Heart right ventricle (tissue), 16 donors: ENCODE data around the gene CACTIN. TPM values are rescaled to one million over a fixed set of nuclear protein-coding genes. Genes with fewer than 3 reads are reported as not detected.

ENCODE experiments used
- ATAC-seq, 8 donors: fragments of 200-7000 bp; cut with Tn5 transposase; one replicate each; pipeline ENCODE4 v1.9.1; 2020; ENCODE audit warnings: mild to moderate bottlenecking in 8 of 8, moderate library complexity in 8 of 8, moderate number of reproducible peaks in 1 of 8
- DNase-seq, 2 donors: peaks; one replicate each; pipeline ENCODE4 v3.0.0-alpha.2; 2020
- H3K27ac ChIP-seq, 10 donors: fragments of 200-600 bp; sonication (generic) in 2 of 10; one replicate each; pipeline versions ENCODE4 v1.5.0 to v1.8.0; 2020 to 2022; ENCODE audit warnings: mild to moderate bottlenecking in 3 of 10
- H3K27me3 ChIP-seq, 7 donors: fragments of 200-600 bp; one replicate each; pipeline ENCODE4 v1.8.0; 2021 to 2022; ENCODE audit warnings: mild to moderate bottlenecking in 2 of 7
- H3K36me3 ChIP-seq, 9 donors: fragments of 200-600 bp; sonication (generic) in 1 of 9; one replicate each; pipeline versions ENCODE4 v1.5.0 to v1.8.0; 2020 to 2022; ENCODE audit warnings: mild to moderate bottlenecking in 2 of 9
- H3K4me1 ChIP-seq, 9 donors: fragments of 200-600 bp; sonication (generic) in 1 of 9; one replicate each; pipeline versions ENCODE4 v1.5.0 to v1.8.0; 2020 to 2022; ENCODE audit warnings: mild to moderate bottlenecking in 4 of 9
- H3K4me3 ChIP-seq, 10 donors: fragments of 200-600 bp; sonication (generic) in 2 of 10; one replicate each; pipeline versions ENCODE4 v1.5.0 to v1.8.0; 2020 to 2022; ENCODE audit warnings: mild to moderate bottlenecking in 7 of 10, moderate library complexity in 2 of 10
- H3K9me3 ChIP-seq, 11 donors: fragments of 200-600 bp in 10 of 11; sonication (generic) in 2 of 11; one replicate each; pipeline versions ENCODE4 v1.5.0 to v1.8.0; 2013 to 2022; ENCODE audit warnings: mild to moderate bottlenecking in 2 of 11, control low read depth in 1 of 11, moderate library complexity in 1 of 11
- CTCF ChIP-seq, 9 donors: fragments of 200-600 bp; sonication (generic) in 2 of 9; IDR thresholded peaks; one replicate each; pipeline versions ENCODE4 v1.5.0 to v1.8.0; 2021 to 2022; ENCODE audit warnings: antibody characterized with exemption in 9 of 9, mild to moderate bottlenecking in 5 of 9, moderate library complexity in 1 of 9
- WGBS, 2 donors: extraction: QIAGEN DNeasy Blood & Tissue Kit; methylation state at CpG; one replicate each; pipeline ENCODE4 v1.1.7; 2013; ENCODE audit warnings: inconsistent platforms in 1 of 2; 5-methylcytosine and 5-hydroxymethylcytosine counted together
- intact Hi-C, 10 donors: fragments of 100-400 bp; cut with DNase I; formaldehyde crosslinking; loops; one replicate each; pipeline versions ENCODE4 v1.11.1 to v1.14.2; 2022
- polyA plus RNA-seq, 2 donors: library from polyadenylated mRNA; stranded (reverse); fragments of 200-250 nt; gene quantifications; one replicate each; pipeline ENCODE4 v1.2.3, GENCODE V29; 2013
- total RNA-seq, 10 donors: library from RNA; stranded (reverse); fragmentation: NEBNext Ultra II Directional in 3 of 10; extraction: Animal tissue kit (Norgen Biotek cat#: 25700) in 3 of 10; gene quantifications; one replicate each; pipeline versions ENCODE4 v1.2.1 to v1.2.4, GENCODE V29; 2021 to 2023
- donor health status: Arrhythmogenic right ventricular cardiomyopathy.
- donor health status: ischemic (EF 13 %, LVEDD 7.1; RV severe dilation, severe dysfunction).
- donor health status: healthy with polysubstance abuse.
- donor health status: DM: no; HTN: yes; CAD: no.
- donor health status: DM: no; HTN: no; CAD: no.
- donor health status: ischemic (EF 25% LVEDD 6.9; RV normal size, moderate dysfunction).
- donor health status: ischemic (EF 25% LVEDD 5.7; RV mildly dilated, moderate dysfunction).
- donor health status: healthy.
- donor health status: DM: yes; HTN: yes; CAD: no.
- donor health status: Ischemic cardiomyopathy.
- donor health status: ischemic (EF 35%, LVEDD 5.7; RV mildly dilated, moderate dysfunction).
- donor health status: nonischemic (EF 11% LVEDD 7.7; RV severe dilation, severe dysfunction).
- donor health status: DM: yes; HTN: yes; CAD: no.
- donor health status: PGD.
- donor health status: ischemic (EF 29% LVEDD 5.4; RV normal size, mild dysfunction).
- donor health status: nonischemic (EF 23%, LVEDD 6.1; RV moderate dilation, normal function).

The CACTIN gene
- total and polyA plus RNA-seq, 12 donors = 9.7 to 17.6 (median 12.7) TPM

GRCh38 chr19:3604227-3604986 lies 22.2 kb downstream of the CACTIN start:
- H3K27ac ChIP-seq = peak overlapping the region in 9 of 10 donors; percentile 20 to 92 (median 31)
- H3K36me3 ChIP-seq = no peaks in the 10 kb centered on the region
- no peaks in the 10 kb centered on the region for H3K9me3 ChIP-seq
- no peak for ATAC-seq
- no peak for DNase-seq
- 75 to 78% methylated on average over 27 of the region's 27 CpGs for WGBS, 2 donors
- H3K4me1 ChIP-seq = peaks cover 10 to 60% (median 43%) of the 10 kb centered on the region in 9 donors
- no peak for TF ChIP-seq CTCF (IDR thresholded peaks at IDR 0.05)
- intact Hi-C loops = no loop called here
- H3K27me3 ChIP-seq = peaks cover 0 to 28% (median 5%) of the 10 kb centered on the region in 7 donors
- H3K4me3 ChIP-seq = peak overlapping the region in 9 of 10 donors; percentile 10 to 67 (median 60)

GRCh38 chr19:3603121-3603811 lies 23.3 kb downstream of the CACTIN start:
- Histone ChIP-seq H3K27me3 (peaks cover 0 to 28% (median 5%) of the 10 kb centered on the region in 7 donors), H3K27ac (peak overlapping the region in 3 of 10 donors; percentile 15 to 44 (median 27)), H3K4me1 (peaks cover 7 to 48% (median 31%) of the 10 kb centered on the region in 9 donors), H3K9me3 (no peaks in the 10 kb centered on the region), H3K36me3 (no peaks in the 10 kb centered on the region), H3K4me3 (no peak overlapping the region)
- DNase-seq (no peak), ATAC-seq (no peak)
- intact Hi-C loops = no loop called here
- no peak for TF ChIP-seq CTCF (IDR thresholded peaks at IDR 0.05)
- WGBS, 2 donors = 55 to 69% methylated on average over 23 of the region's 23 CpGs

GRCh38 chr19:3601021-3601420 lies 25.6 kb downstream of the CACTIN start:
- no peaks in the 10 kb centered on the region for H3K9me3 ChIP-seq
- H3K27ac ChIP-seq = no peak overlapping the region

More at GRCh38 chr19:3601021-3601420, 25.6 kb downstream of the CACTIN start:
- Histone ChIP-seq H3K4me1 (peaks cover 0 to 26% (median 11%) of the 10 kb centered on the region in 9 donors), H3K4me3 (no peak overlapping the region), H3K36me3 (peaks cover 0 to 5% (median 0%) of the 10 kb centered on the region in 9 donors), H3K27me3 (peaks cover 0 to 12% (median 5%) of the 10 kb centered on the region in 7 donors)
- ATAC-seq = no peak
- intact Hi-C loops = no loop called here
- DNase-seq = no peak
- TF ChIP-seq CTCF (IDR thresholded peaks at IDR 0.05) = no peak
- 78 to 81% methylated on average over 12 of the region's 12 CpGs for WGBS, 2 donors
